ENCODE data around the gene OGG1.

The OGG1 gene

DNA sequence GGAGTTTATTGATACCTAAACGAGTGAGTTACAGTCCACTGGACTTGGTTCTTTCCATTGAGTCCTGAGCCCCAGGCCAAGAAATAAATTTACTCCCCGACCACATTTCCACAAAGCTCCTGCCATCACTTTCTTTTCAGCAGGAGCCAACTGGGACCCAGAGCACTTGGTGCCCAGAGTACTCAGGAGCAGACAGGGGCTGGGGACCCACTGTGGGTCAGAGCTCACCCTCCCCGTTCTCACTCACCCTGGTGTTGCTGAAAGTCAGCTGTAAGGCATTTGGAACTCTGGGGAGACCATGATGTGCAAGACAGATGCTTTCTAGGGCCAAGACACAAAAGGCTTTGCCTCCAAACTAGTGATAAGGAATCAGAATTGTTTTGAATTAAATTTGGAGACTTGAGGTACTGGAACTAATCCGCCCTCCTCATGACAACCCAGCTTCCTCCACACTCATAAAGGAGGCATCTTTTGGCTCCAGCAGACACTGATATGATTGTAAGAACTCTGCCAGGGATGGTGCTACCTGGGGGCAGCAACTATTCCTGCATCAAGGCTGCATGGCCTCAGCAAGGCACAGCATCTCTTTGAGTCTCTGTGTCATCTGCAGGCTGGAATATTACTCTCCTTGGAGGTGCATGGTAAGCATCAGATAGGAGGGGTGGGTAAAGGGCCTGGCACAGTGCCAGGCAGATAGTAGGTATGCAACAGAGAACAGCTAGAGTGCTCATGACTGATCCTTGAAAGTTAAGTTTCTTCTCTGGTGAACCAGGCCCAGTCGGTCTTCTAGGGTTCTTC, 27.3 kb downstream of the OGG1 start:
- no peak for DNase-seq (ENCODE audit: low read depth, low spot score)
- Histone ChIP-seq H3K4me3 (ENCODE audit: low read length) (no peak overlapping the region), H3K36me3 (ENCODE audit: control insufficient read depth, insufficient read depth, low read length) (peaks cover 3% of the 10 kb centered on the region; the same call in 1 of the 2 replicates), H3K27ac (ENCODE audit: low read length) (no peak overlapping the region), H3K4me1 (ENCODE audit: control insufficient read depth, insufficient read depth, low read length) (no peaks in the 10 kb centered on the region), H3K27me3 (ENCODE audit: control insufficient read depth, insufficient read depth, low read length) (no peaks in the 10 kb centered on the region), H3K9me3 (ENCODE audit: control insufficient read depth, insufficient read depth, low read length) (no peaks in the 10 kb centered on the region)
- WGBS (ENCODE audit: insufficient coverage, insufficient read length) = 100% methylated on average over 1 of the region's 5 CpGs

DNA sequence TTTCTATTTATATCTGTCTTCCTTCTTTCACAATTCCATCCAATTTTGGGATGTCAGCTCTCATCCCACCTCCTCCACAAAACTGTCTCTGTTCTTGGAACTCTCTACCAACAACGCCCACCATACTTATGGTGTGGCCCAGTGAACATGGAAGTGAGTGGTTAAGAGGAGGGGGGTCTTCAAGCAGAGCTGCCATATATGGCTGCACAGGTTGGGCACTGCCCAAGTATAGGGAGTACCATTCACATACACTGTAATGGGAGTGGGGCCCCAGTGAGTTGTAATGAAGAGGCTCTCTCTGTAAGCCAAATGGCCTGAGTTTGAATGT, 27.9 kb downstream of the OGG1 start:
- no peak for DNase-seq (ENCODE audit: low read depth, low spot score)
- Histone ChIP-seq H3K4me3 (ENCODE audit: low read length) (no peak overlapping the region), H3K36me3 (ENCODE audit: control insufficient read depth, insufficient read depth, low read length) (peaks cover 3% of the 10 kb centered on the region; the same call in 1 of the 2 replicates), H3K9me3 (ENCODE audit: control insufficient read depth, insufficient read depth, low read length) (no peaks in the 10 kb centered on the region), H3K27me3 (ENCODE audit: control insufficient read depth, insufficient read depth, low read length) (no peaks in the 10 kb centered on the region), H3K27ac (ENCODE audit: low read length) (no peak overlapping the region), H3K4me1 (ENCODE audit: control insufficient read depth, insufficient read depth, low read length) (no peaks in the 10 kb centered on the region)
- no CpG with 5 or more reads among the region's 1 CpG for WGBS (ENCODE audit: insufficient coverage, insufficient read length)

DNA sequence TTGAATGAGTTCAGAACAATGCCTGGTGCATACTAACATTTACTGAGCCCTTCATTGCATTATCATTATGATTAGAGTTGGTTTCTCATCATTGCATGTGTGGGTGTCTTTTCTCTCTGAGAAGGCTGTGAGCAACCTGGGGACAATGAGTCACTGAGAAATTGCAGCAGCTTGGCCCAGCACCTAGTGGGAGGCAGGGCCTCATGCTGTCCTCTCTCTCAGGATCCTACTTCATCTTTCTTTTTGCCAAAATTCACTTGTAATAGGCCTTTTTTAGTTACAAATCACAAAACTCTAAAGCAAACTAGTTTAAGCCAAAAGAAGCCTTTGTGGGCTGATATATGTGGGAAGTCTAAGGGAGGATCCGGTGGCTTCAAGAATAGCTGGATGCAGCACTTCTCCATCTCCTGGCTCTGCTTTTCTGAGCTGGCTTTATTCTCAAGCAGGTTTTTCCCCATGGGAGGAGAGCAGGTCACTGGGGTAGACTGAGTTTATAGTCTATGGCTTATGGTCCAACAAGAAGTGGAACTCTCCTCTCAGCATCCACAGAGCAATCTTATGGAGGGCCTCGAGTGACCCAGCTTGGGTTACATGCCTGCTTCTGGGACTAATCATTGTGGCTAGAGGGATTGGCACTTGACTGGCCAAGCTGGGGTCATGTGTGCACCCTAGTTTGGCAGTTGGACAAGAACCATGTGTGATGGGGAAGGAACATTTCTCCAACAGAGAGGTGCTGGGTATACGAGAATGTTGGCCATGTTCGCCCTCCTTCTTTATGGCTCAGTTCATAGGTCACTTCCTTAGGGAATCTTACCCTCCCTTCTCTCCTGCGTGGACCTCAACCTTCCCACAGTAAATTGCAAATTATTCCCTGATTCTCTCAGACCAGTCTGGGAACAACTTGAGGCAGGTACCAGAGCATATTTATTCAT, 28.7 kb downstream of the OGG1 start:
- H3K36me3 ChIP-seq (ENCODE audit: control insufficient read depth, insufficient read depth, low read length) = peaks cover 3% of the 10 kb centered on the region; the same call in 1 of the 2 replicates
- WGBS (ENCODE audit: insufficient coverage, insufficient read length) = no CpG with 5 or more reads among the region's 5 CpGs
- H3K9me3 ChIP-seq (ENCODE audit: control insufficient read depth, insufficient read depth, low read length) = no peaks in the 10 kb centered on the region
- H3K27me3 ChIP-seq (ENCODE audit: control insufficient read depth, insufficient read depth, low read length) = no peaks in the 10 kb centered on the region
- H3K4me1 ChIP-seq (ENCODE audit: control insufficient read depth, insufficient read depth, low read length) = no peaks in the 10 kb centered on the region
- no peak overlapping the region for H3K4me3 ChIP-seq (ENCODE audit: low read length)
- no peak overlapping the region for H3K27ac ChIP-seq (ENCODE audit: low read length)
- DNase-seq (ENCODE audit: low read depth, low spot score) = no peak

DNA sequence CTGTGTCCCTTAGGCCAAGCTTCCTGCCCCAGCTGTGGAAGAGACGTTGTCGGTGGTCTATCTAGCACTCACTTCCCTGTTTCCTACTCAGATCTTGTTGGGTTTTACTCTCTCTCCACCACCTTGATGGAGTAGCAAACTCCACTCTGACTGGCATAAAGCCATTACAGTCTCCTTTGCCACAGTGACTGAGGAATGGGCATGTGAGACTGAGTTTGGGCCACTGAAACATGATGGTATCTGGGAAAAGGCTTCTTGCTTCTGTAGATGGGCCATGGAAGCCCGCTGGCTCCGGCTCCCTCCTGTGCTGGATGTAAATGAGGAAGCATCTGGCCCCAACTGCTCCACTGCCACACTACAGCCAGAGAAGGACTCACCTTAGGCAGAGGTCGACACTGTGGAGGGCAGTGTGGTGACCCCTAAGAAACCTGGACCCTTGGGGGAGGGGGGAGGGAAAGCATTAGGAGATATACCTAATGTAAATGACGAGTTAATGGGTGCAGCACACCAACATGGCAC, 29.4 kb downstream of the OGG1 start:
- Histone ChIP-seq H3K36me3 (ENCODE audit: control insufficient read depth, insufficient read depth, low read length) (peaks cover 6% of the 10 kb centered on the region), H3K9me3 (ENCODE audit: control insufficient read depth, insufficient read depth, low read length) (no peaks in the 10 kb centered on the region), H3K27ac (ENCODE audit: low read length) (no peak overlapping the region), H3K27me3 (ENCODE audit: control insufficient read depth, insufficient read depth, low read length) (no peaks in the 10 kb centered on the region), H3K4me1 (ENCODE audit: control insufficient read depth, insufficient read depth, low read length) (no peaks in the 10 kb centered on the region), H3K4me3 (ENCODE audit: low read length) (no peak overlapping the region)
- WGBS (ENCODE audit: insufficient coverage, insufficient read length) = no CpG with 5 or more reads among the region's 6 CpGs
- DNase-seq (ENCODE audit: low read depth, low spot score) = no peak

DNA sequence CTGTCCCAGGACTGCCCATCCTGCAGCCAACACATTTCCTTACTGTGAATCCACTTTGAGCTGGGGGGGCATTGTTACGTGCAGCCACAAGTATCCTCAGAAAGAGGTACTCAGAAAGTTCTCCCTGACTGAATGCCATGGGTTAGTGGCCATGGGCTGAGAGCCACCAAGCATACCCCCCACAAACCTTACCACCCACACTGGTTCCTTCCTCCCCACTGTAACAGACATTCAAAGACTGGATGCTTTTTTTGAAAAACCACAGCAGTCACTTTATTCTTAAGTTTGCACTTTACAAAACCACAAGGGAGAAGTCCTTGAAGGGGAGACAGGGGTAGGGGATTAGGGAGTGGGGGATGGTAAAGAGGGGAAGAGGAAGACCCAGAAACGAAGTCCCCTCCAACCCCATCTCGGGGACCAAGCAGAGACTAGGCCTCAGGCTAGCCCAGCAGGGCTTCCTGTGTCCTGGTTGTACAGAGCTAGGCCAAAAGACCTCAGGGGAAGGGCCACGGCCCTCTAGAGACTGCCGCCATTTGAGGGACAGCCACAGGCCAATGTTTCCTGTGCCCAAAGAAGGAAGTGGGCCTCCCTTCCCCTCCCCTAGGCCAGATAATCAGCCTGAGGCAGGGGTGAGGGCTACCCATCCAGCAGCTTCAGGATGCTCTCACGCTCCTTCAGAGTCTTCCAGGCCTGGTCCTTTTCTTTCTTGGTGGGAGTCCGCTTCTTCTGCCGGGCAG, 30.1 kb downstream of the OGG1 start:
- no peaks in the 10 kb centered on the region for H3K4me1 ChIP-seq (ENCODE audit: control insufficient read depth, insufficient read depth, low read length)
- H3K4me3 ChIP-seq (ENCODE audit: low read length) = no peak overlapping the region
- no peaks in the 10 kb centered on the region for H3K27me3 ChIP-seq (ENCODE audit: control insufficient read depth, insufficient read depth, low read length)
- no CpG with 5 or more reads among the region's 8 CpGs for WGBS (ENCODE audit: insufficient coverage, insufficient read length)
- no peaks in the 10 kb centered on the region for H3K9me3 ChIP-seq (ENCODE audit: control insufficient read depth, insufficient read depth, low read length)
- DNase-seq (ENCODE audit: low read depth, low spot score) = no peak
- H3K27ac ChIP-seq (ENCODE audit: low read length) = no peak overlapping the region
- H3K36me3 ChIP-seq (ENCODE audit: control insufficient read depth, insufficient read depth, low read length) = peaks cover 6% of the 10 kb centered on the region

DNA sequence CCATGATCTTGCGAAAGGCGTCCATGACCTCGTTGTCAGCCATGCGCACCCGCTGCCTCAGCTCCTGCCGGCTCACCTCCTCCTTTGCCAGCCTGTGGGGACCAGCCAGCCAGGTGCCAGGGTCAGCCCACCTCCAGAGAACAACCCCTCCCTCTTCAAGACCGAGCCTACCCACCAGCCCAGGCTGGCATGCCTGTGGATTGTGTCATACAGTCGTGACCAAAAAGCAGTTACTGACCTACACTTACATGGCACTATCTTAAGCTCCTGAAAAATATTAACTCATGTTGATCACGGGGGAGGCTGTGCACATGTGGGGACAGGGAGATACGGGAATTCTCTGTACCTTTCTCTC, 30.7 kb downstream of the OGG1 start:
- Histone ChIP-seq H3K4me1 (ENCODE audit: control insufficient read depth, insufficient read depth, low read length) (no peaks in the 10 kb centered on the region), H3K36me3 (ENCODE audit: control insufficient read depth, insufficient read depth, low read length) (peaks cover 10% of the 10 kb centered on the region), H3K27me3 (ENCODE audit: control insufficient read depth, insufficient read depth, low read length) (no peaks in the 10 kb centered on the region), H3K4me3 (ENCODE audit: low read length) (no peak overlapping the region), H3K27ac (ENCODE audit: low read length) (no peak overlapping the region), H3K9me3 (ENCODE audit: control insufficient read depth, insufficient read depth, low read length) (no peaks in the 10 kb centered on the region)
- no CpG with 5 or more reads among the region's 10 CpGs for WGBS (ENCODE audit: insufficient coverage, insufficient read length)
- DNase-seq (ENCODE audit: low read depth, low spot score) = no peak

DNA sequence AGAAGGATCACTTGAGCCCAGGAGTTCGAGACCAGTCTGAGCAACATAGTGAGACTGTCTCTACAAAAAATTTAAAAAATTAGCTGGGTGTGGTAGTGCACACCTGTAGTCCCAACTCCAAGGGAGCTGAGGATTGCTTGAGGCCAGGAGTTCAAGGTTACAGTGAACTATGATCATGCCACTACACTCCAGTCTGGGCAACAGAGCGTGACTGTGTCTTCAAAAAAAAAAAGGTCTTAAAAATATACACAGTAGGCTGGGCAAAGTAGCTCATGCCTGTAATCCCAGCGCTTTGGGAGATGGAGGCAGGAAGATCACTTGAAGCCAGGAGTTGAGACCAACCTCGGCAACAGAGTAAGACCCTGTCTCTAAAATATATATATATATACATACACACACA, 31.2 kb downstream of the OGG1 start:
- Histone ChIP-seq H3K27ac (ENCODE audit: low read length) (no peak overlapping the region), H3K27me3 (ENCODE audit: control insufficient read depth, insufficient read depth, low read length) (no peaks in the 10 kb centered on the region), H3K9me3 (ENCODE audit: control insufficient read depth, insufficient read depth, low read length) (no peaks in the 10 kb centered on the region), H3K4me1 (ENCODE audit: control insufficient read depth, insufficient read depth, low read length) (no peaks in the 10 kb centered on the region), H3K36me3 (ENCODE audit: control insufficient read depth, insufficient read depth, low read length) (peaks cover 13% of the 10 kb centered on the region), H3K4me3 (ENCODE audit: low read length) (no peak overlapping the region)
- DNase-seq (ENCODE audit: low read depth, low spot score) = no peak
- no CpG with 5 or more reads among the region's 4 CpGs for WGBS (ENCODE audit: insufficient coverage, insufficient read length)

DNA sequence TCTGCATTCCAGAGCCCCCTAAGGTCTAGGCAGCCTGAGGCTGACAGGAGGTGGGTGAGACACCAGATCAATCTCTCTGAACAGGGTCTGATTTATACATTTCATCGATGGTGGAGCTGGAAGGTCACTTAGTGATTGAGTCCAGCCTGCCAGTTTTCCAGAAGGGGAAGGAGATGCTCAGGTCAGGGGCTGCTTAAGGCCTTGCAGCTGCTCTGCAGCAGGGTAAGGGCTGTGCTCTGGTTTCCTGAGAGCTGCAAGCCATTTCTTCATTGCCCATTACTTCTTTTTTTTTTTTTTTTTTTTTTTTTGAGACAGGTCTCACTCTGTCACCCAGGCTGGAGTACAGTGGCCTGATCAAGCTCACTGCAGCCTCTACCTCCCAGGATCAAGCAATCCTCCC, 31.8 kb downstream of the OGG1 start:
- DNase-seq (ENCODE audit: low read depth, low spot score) = no peak

DNA sequence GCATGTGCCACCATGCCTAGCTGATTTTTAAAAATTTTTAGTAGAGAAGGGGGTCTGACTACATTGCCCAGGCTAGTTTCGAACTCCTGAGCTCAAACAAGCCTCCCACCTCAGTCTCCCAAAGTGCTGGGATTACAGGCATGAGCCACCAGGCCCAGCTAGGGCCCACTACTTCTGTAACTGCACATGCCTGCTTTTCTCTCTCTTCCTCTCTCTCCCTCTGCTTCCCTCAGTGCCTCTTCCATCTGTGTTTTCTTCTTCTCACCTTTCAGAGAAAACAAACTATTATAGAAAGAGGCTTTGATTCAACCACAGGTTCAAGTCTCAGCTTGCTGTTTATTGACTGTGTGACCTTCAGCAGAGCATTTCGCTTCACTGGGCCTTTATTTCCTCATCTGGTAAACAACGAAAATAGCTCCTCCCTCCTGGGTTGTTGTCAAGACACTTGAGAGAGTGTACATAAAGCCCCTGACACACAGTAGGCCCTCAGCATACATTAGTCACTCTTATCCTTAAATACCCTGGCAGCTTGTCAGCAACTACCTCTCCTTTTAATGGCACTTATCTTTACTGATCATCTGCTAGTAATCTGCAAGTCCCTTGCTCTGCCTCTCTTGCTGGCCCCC, 32.3 kb downstream of the OGG1 start:
- no peak for DNase-seq (ENCODE audit: low read depth, low spot score)
- no peak overlapping the region for H3K27ac ChIP-seq (ENCODE audit: low read length)
- H3K36me3 ChIP-seq (ENCODE audit: control insufficient read depth, insufficient read depth, low read length) = peaks cover 13% of the 10 kb centered on the region
- WGBS (ENCODE audit: insufficient coverage, insufficient read length) = no CpG with 5 or more reads among the region's 3 CpGs
- no peaks in the 10 kb centered on the region for H3K27me3 ChIP-seq (ENCODE audit: control insufficient read depth, insufficient read depth, low read length)
- no peak overlapping the region for H3K4me3 ChIP-seq (ENCODE audit: low read length)
- H3K4me1 ChIP-seq (ENCODE audit: control insufficient read depth, insufficient read depth, low read length) = no peaks in the 10 kb centered on the region
- H3K9me3 ChIP-seq (ENCODE audit: control insufficient read depth, insufficient read depth, low read length) = no peaks in the 10 kb centered on the region

More for the DNA sequence above, 31.8 kb downstream of the OGG1 start:
- Histone ChIP-seq H3K9me3 (ENCODE audit: control insufficient read depth, insufficient read depth, low read length) (no peaks in the 10 kb centered on the region), H3K36me3 (ENCODE audit: control insufficient read depth, insufficient read depth, low read length) (peaks cover 13% of the 10 kb centered on the region), H3K27ac (ENCODE audit: low read length) (no peak overlapping the region), H3K27me3 (ENCODE audit: control insufficient read depth, insufficient read depth, low read length) (no peaks in the 10 kb centered on the region), H3K4me1 (ENCODE audit: control insufficient read depth, insufficient read depth, low read length) (no peaks in the 10 kb centered on the region), H3K4me3 (ENCODE audit: low read length) (no peak overlapping the region)
- no CpG with 5 or more reads among the region's 1 CpG for WGBS (ENCODE audit: insufficient coverage, insufficient read length)

DNA sequence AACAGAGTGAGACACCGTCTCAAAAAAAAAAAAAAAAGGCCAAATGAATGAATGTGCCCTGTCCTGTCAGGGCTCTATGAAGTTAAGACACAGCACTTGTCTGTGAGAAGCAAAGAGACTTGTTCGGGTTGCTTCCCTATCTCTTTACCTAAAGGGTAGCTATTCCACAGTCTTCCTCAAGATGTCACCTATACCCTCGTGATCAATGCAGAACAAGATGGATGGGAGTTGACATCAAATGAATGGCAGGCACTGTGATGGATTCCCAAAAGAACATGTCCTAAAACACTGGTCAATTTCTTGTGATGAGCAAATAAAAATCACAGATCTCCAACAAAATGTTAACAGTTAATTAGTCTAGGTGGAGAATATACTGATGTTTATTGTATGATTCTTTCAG, 33.0 kb downstream of the OGG1 start:
- no peaks in the 10 kb centered on the region for H3K9me3 ChIP-seq (ENCODE audit: control insufficient read depth, insufficient read depth, low read length)
- peaks cover 13% of the 10 kb centered on the region for H3K36me3 ChIP-seq (ENCODE audit: control insufficient read depth, insufficient read depth, low read length)
- H3K4me1 ChIP-seq (ENCODE audit: control insufficient read depth, insufficient read depth, low read length) = no peaks in the 10 kb centered on the region
- H3K27me3 ChIP-seq (ENCODE audit: control insufficient read depth, insufficient read depth, low read length) = no peaks in the 10 kb centered on the region
- H3K27ac ChIP-seq (ENCODE audit: low read length) = no peak overlapping the region
- no peak for DNase-seq (ENCODE audit: low read depth, low spot score)
- WGBS (ENCODE audit: insufficient coverage, insufficient read length) = no CpG with 5 or more reads among the region's 3 CpGs
- no peak overlapping the region for H3K4me3 ChIP-seq (ENCODE audit: low read length)
